Measurements from ENCODE around the gene HMGN4.

Gene HMGN4

GRCh38 chr6:26525838-26526237 lies 12.3 kb upstream of the HMGN4 start:
- Histone ChIP-seq H3K4me3 (replicated peaks; ENCODE audit: insufficient read depth, low read length) (no peak overlapping the region), H3K27ac (replicated peaks) (no peak overlapping the region), H3K27me3 (ENCODE audit: insufficient read depth, poor library complexity, severe bottlenecking) (no peaks in the 10 kb centered on the region)
- no peak for DNase-seq (ENCODE audit: low read depth in 1 of 2, low spot score in 1 of 2)
- TF ChIP-seq POLR2AphosphoS5 (IDR thresholded peaks at IDR 0.05; ENCODE audit: low read depth) (no peak), GABPA (IDR thresholded peaks at IDR 0.05; ENCODE audit: low read depth) (no peak), SPI1 (IDR thresholded peaks at IDR 0.05; ENCODE audit: borderline replicate concordance, low read depth) (no peak), REST (IDR thresholded peaks at IDR 0.05; ENCODE audit: insufficient replicate concordance, low read depth) (no peak)
- TF ChIP-seq, protein P1, sequence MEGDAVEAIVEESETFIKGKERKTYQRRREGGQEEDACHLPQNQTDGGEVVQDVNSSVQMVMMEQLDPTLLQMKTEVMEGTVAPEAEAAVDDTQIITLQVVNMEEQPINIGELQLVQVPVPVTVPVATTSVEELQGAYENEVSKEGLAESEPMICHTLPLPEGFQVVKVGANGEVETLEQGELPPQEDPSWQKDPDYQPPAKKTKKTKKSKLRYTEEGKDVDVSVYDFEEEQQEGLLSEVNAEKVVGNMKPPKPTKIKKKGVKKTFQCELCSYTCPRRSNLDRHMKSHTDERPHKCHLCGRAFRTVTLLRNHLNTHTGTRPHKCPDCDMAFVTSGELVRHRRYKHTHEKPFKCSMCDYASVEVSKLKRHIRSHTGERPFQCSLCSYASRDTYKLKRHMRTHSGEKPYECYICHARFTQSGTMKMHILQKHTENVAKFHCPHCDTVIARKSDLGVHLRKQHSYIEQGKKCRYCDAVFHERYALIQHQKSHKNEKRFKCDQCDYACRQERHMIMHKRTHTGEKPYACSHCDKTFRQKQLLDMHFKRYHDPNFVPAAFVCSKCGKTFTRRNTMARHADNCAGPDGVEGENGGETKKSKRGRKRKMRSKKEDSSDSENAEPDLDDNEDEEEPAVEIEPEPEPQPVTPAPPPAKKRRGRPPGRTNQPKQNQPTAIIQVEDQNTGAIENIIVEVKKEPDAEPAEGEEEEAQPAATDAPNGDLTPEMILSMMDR (IDR thresholded peaks at IDR 0.05; ENCODE audit: insufficient read depth, low read length), result no peak

DNA sequence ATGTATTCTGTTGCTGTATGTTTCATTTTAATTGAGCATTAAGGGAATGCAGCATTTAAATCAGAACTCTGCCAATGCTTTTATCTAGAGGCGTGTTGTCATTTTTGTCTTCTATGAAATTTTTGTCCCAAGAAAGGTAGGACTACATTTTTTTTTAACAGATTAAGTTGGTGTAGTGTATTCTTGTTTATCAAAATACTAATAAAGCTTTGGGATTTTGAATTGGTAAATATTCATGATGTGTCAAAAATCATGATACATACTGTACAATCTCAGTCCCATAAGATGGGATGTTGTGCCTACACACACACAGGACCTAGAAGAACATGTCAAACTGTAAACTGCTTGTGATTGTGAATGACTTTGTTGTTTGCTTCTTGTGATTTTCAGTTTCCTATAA lies 11.2 kb upstream of the HMGN4 start:
- TF ChIP-seq, protein P1 (IDR thresholded peaks at IDR 0.05; ENCODE audit: insufficient read depth, low read length), result no peak
- TF ChIP-seq SPI1 (IDR thresholded peaks at IDR 0.05; ENCODE audit: borderline replicate concordance, low read depth), result no peak
- TF ChIP-seq GABPA (IDR thresholded peaks at IDR 0.05; ENCODE audit: low read depth), result no peak
- H3K27me3 ChIP-seq (ENCODE audit: insufficient read depth, poor library complexity, severe bottlenecking), result no peaks in the 10 kb centered on the region
- DNase-seq (ENCODE audit: low read depth in 1 of 2, low spot score in 1 of 2), result no peak
- H3K27ac ChIP-seq (replicated peaks), result no peak overlapping the region
- H3K4me3 ChIP-seq (replicated peaks; ENCODE audit: insufficient read depth, low read length), result no peak overlapping the region

DNA sequence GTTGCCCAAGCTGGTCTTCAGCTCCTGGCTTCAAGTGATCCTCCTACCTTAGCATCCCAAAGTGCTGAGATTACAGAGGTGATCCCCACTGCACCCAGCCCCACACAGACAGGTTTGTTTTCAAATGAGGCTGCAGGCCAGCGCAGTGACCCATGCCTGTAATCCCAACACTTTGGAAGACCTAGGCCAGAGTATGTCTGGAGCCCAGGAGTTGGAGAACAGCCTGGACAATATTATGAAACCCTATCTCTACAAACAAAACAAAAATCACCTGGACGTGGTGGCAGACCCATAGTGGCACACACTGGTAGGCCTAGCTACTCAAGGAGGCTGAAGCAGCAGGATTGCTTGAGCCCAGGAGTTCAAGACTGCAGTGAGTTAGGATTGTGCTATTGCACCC lies 8.0 kb upstream of the HMGN4 start:
- TF ChIP-seq, protein P1 (IDR thresholded peaks at IDR 0.05; ENCODE audit: insufficient read depth, low read length), result no peak
- TF ChIP-seq SPI1 (IDR thresholded peaks at IDR 0.05; ENCODE audit: borderline replicate concordance, low read depth), result no peak
- no peak for TF ChIP-seq REST (IDR thresholded peaks at IDR 0.05; ENCODE audit: insufficient replicate concordance, low read depth)
- no peak for TF ChIP-seq GABPA (IDR thresholded peaks at IDR 0.05; ENCODE audit: low read depth)
- no peak for TF ChIP-seq POLR2AphosphoS5 (IDR thresholded peaks at IDR 0.05; ENCODE audit: low read depth)
- H3K4me3 ChIP-seq (replicated peaks; ENCODE audit: insufficient read depth, low read length), result no peak overlapping the region
- no peaks in the 10 kb centered on the region for H3K27me3 ChIP-seq (ENCODE audit: insufficient read depth, poor library complexity, severe bottlenecking)
- H3K27ac ChIP-seq (replicated peaks), result no peak overlapping the region
- DNase-seq (ENCODE audit: low read depth in 1 of 2, low spot score in 1 of 2), result no peak

DNA sequence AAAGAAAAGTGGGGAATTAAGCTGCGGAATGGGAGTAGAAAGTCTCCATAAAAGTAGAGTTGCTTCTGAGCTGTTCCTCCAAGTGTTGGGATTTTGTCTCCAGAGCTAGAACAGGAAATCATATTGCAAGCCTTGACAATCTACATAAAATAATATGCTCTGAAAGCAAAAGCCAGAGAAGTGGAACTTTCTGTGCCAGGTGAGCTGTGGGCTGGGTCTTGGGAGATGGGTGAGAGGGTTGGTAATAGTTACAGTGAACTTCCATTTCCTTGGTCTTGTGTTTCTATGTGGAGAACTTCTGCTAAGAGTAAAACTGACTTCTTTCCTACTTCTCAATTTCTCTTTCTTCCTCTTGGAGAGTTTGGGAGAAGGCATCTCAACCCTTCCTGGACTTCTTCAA lies 6.3 kb upstream of the HMGN4 start:
- Histone ChIP-seq H3K4me3 (replicated peaks; ENCODE audit: insufficient read depth, low read length) (no peak overlapping the region), H3K27me3 (ENCODE audit: insufficient read depth, poor library complexity, severe bottlenecking) (no peaks in the 10 kb centered on the region), H3K27ac (replicated peaks) (no peak overlapping the region)
- DNase-seq (ENCODE audit: low read depth in 1 of 2, low spot score in 1 of 2), result no peak
- no peak for TF ChIP-seq REST (IDR thresholded peaks at IDR 0.05; ENCODE audit: insufficient replicate concordance, low read depth)
- TF ChIP-seq GABPA (IDR thresholded peaks at IDR 0.05; ENCODE audit: low read depth), result no peak
- TF ChIP-seq, protein P1 (IDR thresholded peaks at IDR 0.05; ENCODE audit: insufficient read depth, low read length), result no peak
- no peak for TF ChIP-seq POLR2AphosphoS5 (IDR thresholded peaks at IDR 0.05; ENCODE audit: low read depth)
- TF ChIP-seq SPI1 (IDR thresholded peaks at IDR 0.05; ENCODE audit: borderline replicate concordance, low read depth), result no peak
